ENCODE measurements around the gene RPS3.

DNA sequence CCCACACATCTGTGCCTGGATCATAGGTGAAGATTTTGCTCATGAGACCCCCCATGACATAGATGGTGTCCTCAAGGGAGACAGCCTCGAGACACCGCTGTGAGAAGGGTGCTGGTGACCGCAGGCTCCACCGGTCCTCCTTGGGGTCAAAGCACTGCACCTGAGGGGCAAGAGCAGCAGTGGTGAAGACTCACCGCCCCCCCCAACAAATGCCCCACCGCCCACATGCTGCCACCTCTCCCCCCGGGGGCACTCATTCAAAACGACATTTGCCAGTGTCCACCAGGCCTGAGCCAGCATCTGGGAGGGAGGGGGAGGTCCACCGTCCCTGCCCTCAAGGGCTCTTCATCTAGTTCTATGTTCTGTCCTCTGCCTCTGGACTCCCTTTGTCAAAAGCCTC, 24.4 kb downstream of the RPS3 start:
- TF ChIP-seq POLR2A (IDR thresholded peaks at IDR 0.05), result no peak
- TF ChIP-seq, protein P1, sequence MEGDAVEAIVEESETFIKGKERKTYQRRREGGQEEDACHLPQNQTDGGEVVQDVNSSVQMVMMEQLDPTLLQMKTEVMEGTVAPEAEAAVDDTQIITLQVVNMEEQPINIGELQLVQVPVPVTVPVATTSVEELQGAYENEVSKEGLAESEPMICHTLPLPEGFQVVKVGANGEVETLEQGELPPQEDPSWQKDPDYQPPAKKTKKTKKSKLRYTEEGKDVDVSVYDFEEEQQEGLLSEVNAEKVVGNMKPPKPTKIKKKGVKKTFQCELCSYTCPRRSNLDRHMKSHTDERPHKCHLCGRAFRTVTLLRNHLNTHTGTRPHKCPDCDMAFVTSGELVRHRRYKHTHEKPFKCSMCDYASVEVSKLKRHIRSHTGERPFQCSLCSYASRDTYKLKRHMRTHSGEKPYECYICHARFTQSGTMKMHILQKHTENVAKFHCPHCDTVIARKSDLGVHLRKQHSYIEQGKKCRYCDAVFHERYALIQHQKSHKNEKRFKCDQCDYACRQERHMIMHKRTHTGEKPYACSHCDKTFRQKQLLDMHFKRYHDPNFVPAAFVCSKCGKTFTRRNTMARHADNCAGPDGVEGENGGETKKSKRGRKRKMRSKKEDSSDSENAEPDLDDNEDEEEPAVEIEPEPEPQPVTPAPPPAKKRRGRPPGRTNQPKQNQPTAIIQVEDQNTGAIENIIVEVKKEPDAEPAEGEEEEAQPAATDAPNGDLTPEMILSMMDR (IDR thresholded peaks at IDR 0.05), result no peak

Data from esophagus squamous epithelium (tissue), 4 donors.